GM19397 (cell line): ENCODE data around the gene LAMA3.
"Not testable (repeated sequence)": the region's sequence is repeated elsewhere in the genome, so short reads cannot be mapped to it uniquely, and the experiment has no call there.

ENCODE experiments used
- ATAC-seq: cut with Tn5 transposase; IDR thresholded peaks from one replicate; pipeline ENCODE4 v1.9.1; 2021; ENCODE audit warnings: mild to moderate bottlenecking, moderate library complexity; ENCODE audit not compliant: unreplicated experiment

The LAMA3 gene

DNA sequence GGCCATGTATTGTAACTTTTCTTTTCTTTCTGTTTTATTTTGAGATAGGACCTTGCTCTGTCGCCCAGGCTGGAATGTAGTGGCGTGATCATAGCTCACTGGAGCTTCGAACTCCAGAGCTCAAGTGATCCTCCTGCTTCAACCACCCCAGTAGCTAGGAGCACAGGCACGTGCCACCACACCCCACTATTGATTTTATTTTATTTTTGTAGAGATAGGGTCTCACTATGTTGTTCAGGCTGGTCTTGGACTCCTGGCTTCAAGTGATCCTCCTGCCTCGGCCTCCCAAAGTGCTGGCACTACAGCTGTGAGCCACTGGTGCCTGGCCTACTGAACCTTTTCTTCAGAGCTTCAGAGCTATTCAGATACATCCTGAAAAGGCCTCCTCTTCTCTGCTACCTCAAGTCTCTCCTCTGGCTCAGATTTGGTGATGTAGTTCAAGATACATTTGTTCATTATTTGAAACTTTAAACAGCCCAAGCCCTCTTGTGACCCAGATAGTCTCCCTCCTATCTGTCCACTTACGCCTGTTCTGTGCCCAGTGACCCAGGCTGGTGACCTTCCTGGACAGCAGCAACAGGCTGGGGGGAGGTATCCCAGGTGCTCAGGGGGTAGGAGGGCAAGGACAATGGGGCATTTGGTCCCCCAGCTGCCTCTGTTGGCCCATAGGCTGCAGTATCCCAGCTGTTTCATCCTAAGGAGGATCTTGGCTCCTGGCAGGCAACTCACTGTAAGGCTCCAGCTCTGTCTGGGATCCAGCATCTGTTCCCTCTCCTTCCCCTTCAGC is 38.6 kb downstream of the LAMA3 start:
- ATAC-seq = no peak

DNA sequence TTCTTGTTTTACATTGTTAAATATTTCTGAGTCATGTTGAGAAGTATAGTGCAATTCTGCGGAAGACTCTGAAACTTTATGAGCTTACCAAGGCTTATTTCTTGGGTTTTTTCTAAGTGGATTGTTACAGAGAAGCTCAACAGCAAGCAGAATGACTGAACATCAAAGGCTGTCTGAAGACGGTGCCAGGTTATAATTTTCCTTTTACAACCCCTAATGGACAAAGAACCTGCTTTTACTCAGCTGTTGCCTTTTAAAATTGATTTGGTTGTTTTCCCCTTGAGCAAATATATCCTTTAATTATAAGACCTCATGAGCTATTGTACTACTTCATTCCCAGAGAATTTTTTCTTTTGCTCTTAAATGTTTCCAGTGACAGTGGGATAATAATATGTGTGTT is 41.6 kb downstream of the LAMA3 start:
- no peak for ATAC-seq

DNA sequence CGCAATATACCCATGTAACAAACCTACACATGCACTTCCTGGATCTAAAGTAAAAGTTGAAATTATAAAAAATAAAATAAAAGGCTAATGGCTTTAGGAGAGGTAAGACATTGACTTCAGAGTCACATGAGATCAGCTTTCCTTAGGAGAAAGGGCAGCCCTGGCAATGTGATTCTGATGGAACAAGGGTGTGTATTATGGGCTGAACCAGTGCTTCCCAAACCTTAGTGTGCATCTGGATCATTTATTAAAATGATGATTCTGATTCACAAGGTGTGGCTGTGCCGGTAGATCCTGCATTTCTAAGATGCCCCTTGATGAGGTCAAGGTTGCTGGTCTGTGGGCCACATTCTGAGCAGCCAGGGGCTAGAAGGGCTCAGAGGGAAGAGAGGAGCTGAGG is 42.6 kb downstream of the LAMA3 start:
- ATAC-seq = no peak

DNA sequence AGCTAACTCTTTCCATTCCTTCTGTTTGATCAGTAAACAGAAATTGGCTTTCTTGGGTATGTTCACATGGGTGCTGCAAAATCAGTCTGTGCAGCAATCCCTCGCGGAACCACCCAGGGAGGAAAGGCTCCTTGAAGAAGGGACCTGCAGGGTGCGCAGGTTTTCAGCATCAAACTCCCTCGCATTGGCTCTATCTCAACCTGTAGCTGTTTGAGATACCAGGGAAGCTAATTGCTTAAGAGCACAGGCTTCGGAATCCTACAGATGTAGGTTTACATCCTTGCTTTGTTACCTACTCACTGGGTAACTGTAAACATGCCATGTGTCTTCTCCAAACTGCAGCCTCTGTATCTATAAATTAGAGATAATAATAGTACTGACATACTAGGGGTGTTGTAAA is 43.2 kb downstream of the LAMA3 start:
- no peak for ATAC-seq

DNA sequence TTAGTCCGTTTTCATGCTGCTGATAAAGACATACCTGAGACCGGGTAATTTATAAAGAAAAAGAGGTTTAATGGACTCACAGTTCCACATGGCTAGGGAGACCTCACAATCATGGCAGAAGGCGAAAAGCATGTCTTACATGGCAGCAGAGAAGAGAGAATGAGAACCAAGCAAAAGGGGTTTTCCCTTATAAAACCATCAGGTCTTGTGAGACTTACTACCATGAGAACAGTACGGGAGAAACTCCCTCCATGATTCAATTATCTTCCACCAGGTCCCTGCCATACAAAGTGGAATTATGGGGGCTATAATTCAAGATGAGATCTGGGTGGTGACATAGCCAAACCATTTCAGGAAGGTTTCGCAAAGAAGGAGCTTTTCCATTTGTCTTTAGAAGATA is 44.0 kb downstream of the LAMA3 start:
- ATAC-seq = not testable (repeated sequence)

DNA sequence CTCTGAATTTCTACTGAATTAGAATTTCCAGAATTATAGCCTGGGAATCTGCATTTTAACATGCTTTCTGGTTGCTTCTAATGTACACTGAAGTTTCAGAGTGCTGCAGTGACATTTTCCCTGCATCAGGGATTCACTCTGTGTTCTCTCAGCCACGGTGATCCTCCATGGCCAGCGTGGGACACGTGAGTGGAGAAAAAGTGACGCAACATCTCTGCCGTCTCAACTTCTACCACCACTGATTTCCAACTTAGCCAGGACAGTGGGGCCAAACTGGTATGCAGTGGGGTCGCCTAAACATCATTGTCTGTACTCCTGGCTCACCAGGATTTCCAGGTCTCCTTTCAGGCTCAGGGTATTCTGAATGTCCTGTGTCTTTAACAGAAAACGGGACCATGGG is 44.6 kb downstream of the LAMA3 start:
- no peak for ATAC-seq

DNA sequence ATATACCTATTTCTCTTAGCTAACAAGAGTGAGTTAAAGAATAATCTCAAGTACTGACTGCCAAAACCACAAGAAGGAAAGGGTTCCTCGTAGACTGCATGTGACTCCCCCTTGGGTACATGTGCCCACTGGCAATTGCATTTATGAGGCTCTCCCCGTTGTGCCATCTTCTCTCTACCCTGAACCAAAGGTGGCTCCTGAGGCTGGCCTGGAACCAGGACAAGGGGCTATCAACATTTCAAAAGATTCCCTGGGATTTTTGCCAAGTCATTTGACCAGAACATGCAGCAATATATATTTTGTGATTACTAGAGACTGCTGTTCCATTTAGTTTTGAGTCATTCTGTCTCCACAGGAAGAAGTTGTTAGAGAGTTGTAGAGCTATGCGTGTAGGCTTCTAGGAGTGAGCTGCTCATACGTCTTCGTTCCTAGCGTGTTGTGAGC is 45.8 kb downstream of the LAMA3 start:
- peak; percentile 64 for ATAC-seq

DNA sequence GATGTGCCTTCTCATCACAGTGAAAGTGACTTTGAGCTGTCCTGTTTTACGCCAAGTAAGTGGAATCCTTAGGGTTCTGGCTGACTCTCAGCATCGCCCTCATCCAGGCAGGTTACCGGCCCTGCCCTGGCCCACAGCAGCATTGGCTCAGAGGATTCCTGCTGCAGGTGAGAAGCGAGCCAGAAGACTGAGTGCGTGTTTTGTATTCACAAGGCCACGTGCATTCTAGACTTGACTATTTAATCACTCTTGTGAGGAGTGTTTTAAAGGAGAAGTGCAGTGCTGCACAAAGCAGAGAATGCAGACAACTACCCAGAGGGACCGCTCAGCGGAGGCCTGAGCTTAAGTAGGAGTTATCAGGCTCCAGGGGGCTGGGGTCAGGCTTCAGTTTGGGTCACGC is 48.3 kb downstream of the LAMA3 start:
- no peak for ATAC-seq

DNA sequence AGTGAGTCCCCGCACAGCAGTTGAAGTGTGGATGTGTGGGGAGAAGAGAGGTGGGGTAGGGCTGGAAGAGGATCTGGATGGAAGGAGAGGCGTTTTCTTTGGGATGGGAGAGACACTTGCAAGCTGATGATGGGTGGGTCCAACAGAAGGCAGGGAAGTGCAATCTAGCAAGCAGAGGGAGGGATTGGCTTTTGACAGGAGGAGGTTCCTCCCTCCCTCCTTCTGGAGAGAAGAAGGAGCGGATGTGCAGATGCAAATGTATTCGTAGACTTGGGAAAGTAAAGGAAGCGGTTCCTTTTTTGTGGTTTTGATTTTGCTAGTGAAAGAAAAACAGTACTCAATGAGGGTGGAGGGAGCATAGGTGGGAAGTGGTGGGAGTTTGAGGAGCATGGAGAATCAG is 48.9 kb downstream of the LAMA3 start:
- ATAC-seq = no peak

DNA sequence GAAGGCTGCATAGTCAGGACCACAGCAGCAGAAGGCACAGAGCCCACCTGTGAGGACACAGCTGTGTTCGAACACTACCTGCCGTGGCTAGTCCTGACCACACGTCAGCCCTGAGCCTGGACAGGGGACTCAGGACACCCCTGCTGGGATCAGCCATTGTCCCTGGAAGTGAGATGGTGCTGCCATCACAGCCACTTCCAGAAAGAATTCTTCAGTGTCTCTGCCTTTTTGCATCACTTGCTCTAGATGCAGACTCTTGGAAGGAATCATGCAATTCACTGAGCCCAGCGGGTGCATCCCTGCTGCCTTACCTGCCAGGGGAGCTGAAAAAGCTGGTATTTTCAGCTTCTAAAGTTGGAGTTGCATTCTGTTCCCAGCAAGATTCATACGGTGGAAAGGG is 49.3 kb downstream of the LAMA3 start:
- ATAC-seq = no peak

DNA sequence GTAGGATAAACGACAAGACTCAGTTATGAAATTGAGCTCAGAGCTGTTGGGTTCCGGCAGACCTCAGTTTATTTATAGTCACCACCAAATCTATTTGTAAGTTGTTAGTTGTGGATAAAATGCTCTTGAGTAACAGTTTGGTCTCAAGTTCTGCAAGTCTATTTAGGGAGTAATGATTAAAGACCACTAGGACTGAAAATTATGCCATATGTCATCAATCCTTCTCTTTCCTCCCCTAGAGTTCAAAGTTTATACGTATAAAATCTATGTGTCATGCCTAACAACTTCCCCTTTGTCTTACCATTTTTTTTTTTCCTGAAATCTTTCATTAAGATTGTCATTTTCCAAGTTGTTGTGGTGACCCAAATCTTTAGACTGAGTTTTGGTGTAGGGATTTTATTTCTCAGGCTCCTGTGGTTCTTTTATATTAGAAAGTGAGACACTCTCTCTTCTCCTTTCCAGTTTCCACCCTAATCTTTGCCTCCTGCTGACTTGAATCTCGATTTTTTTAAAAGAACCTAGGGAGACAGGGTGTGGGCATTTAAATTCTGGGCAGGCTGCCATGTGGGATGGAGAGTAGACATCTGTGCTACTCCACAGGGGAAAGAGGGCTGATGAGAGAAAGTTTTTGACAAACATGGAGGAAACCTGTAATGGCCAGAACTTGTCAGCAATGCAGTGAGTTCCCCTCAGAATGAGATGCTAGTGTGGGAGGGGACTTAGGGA is 51.0 kb downstream of the LAMA3 start:
- no peak for ATAC-seq

DNA sequence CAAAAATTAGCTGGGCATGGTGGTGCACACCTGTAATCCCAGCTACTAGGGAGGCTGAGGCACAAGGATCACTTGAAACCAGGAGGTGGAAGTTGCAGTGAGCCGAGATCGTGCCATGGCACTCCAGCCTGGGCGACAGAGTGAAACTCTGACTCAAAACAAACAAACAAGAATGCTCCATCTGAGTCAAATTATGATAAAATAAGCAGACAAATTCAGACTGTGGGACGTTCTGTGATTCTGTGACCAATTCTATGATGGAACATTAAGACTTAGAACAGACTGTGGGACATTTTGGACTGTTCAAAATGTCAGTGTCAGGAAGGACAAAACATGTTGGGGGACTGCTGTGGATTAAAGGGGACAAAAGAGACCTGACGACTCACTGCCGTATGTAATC is 52.7 kb downstream of the LAMA3 start:
- not testable (repeated sequence) for ATAC-seq

DNA sequence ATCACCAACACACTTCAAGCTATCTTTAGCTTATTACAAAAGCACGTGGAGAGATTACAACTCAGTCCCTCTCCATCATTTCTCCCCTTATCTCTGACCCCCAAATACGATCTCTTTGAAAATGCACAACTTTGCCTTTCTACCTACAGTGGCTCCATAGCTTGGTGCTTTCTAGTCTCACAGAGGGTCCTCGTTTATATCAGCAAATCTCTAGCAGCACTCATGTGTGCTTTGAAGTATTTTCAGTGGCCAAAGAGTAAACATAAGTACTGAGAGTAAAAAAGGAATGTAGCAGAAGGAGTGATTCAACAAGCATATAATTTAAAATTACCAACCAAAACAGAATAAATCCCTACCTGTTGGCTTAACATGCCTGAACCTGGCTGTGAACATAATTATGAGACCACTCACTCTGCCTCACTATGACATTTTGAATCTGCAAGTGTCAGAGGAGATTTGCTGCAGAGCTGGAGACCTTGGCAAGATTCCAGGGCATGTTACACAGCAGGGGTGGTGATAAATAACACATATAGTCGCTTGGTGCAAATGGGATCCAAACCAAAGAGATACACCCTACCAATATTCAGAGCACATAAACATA is 54.6 kb downstream of the LAMA3 start:
- ATAC-seq = no peak

DNA sequence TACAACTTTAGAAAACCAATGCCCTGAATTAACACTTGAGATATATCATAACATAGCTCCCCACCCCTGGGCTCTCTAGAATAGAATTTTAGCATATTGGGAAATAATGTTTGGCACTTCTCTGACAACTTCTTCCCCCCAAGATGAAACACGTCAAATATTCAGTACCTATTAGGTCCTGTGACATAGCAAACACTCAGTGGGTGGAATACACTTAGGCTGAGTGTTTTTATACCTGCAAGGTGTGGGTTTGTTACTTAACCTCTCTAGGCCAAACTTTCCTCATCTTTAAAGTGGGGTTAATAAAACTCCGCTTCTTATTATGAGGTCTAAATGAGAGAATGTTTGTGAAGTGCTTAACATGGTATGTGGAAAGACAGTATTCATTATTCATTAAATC is 56.1 kb downstream of the LAMA3 start:
- ATAC-seq = no peak

DNA sequence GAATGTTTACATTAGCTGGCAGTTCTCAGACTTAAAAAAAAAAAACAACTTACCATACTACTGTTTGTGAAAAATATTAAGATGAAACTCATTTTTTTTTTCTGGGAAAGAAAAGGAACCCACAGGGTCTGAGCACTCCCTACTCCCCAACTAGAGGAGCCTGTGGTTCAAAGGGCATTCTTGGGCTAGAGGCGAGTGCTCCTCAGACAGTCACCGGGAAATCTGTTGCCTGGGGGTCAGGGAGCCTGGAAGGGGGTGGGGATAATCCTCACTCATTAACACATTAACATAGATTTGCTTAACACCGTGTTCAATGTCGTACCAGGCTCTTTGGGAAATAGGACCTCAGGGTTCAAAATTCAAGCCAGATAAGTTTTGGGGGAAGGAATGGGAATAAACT is 57.6 kb downstream of the LAMA3 start:
- ATAC-seq = no peak

DNA sequence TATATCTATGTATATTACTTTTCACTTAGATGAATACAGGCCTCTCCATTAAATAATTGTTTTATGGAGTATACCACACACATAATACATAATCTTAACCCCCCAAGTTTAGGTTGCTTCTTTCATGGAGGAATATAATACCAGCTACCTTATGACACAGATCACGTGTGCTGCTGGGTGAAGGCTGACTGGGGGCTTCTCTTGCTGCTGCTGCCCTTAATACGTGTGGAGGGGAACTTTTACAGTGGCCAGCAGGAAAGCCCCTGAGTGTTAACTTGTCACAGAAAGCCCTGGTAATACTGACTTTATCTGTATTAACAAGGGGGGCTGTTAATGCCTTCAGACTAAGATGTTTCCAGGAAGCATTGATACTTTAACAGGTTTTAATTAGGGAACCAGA is 63.1 kb downstream of the LAMA3 start:
- no peak for ATAC-seq

DNA sequence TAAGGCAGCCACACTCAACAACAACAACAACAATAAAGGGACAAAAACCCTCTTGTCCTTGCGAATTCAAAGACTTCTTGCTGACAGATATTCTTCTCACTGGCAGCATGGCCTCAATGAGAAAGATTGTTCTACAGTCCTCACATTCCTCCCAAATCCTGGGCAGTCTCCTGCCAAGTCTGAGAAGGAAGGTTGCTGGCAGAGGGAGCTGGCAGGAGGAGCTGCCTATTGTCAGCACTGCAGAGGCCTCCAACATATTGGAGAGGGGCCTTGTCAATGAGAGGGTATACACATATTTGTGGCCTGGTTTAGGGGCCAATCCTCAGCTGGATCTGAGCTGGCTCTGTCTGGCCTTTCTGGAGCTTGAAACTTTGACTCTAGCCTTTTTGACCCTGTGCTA is 63.5 kb downstream of the LAMA3 start:
- no peak for ATAC-seq

DNA sequence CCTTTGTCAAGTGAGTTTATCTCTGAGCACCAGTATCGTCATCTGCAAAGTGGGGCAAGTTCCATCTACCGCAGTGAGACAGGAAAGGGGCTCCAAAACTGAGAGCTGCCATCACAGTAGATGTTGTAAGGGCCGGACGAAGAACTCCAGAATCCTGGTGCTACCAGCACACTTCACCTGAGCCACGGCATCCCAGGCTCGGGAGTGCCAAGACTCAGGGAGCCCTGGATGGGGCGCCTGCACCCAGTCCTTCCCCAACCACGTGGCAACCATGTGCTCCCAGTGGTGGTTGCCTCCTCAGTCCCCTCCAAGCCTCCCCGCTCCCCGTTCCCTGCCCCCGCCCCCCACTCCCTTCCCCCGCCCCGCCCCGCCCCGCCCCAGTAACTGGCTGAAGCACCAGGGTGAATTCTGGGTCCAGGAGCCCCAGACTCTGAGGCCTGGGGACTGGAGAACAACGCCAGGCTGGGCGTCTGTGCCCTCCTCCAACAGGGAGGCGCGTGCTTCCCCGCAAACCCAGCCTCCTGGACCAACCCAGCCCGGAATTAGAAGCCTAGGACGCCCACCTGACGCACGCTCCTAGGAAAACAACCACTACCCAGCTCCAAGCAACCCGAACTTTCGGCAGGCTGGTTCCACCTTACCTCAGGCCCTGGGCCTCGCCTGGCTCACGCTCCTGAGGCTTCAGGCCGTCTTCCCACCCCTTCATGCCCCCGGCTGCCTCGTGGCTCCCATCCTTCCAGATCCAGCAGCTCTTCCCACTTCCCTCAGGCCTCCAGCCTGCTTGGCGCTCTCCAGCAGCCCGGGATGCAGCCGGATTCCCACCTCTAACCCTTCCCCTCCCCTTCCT is 67.6 kb downstream of the LAMA3 start:
- no peak for ATAC-seq

DNA sequence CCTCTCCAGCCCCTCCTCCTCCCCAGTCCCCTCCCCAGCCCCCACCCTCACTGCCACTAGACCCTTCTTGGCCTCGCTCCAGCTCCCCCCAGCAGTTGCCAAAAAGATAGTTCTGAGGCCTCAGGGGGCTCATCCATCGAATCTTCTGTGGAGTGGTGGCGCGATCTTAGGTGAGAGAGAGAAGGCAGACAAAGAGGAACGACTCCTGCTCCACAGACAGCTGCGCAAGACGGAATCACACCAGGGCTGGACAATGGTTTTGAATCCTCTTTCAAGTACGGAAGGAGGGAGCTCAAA is 68.1 kb downstream of the LAMA3 start:
- no peak for ATAC-seq

DNA sequence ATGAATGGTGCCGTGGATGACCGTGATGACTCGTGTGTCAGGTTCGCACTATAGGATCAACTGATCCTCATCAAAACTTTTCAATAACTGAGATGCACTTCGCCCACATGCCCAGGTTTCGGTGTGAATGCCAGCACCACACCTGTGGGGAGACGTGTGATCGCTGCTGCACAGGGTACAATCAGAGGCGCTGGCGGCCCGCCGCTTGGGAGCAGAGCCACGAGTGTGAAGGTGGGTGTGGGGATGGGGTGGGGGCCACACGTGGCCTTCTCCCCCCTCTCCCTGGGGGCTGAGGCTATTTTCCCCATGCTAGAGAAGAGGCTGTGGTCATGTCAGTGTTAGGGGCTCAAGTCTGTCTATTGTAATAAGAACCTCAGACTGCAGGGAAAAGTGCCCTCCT is 69.0 kb downstream of the LAMA3 start:
- ATAC-seq = no peak

DNA sequence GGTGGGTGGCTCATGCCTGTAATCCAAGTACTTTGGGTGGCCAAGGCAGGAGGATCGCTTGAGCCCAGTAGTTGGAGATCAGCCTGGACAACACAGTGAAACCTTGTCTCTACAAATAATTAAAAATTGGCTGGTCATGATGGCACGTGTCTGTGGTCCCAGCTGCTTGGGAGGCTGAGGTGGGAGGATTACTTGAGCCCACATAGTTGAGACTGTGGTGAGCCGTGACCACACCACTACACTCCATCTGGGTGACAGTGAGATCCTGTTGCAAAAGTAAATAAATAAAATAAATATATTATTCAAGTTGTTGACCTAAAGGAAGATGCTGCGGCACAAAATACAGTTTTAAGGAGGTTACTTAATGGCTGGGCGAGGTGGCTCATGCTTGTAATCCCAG is 72.7 kb downstream of the LAMA3 start:
- no peak for ATAC-seq
